HepG2 (cell line): ENCODE data around the gene FOXN3. TPM values are rescaled to one million over a fixed set of nuclear protein-coding genes. Genes with fewer than 3 reads are reported as not detected.

Experiments used
- ATAC-seq: fragments of 200-7000 bp; cut with Tn5 transposase; 3 replicates; pipeline ENCODE4 v1.9.1; 2020; ENCODE audit warnings: mild to moderate bottlenecking, moderate library complexity
- BruUV-seq: library from RNA; stranded (reverse); fragments of 400-500 nt; replicated peaks from 2 replicates; lab custom pipeline; 2021; lab: Mats Ljungman, UMichigan
- CTCF ChIA-PET: fragments of 300-600 bp; formaldehyde crosslinking; extraction: SDS; loops from one replicate; lab custom pipeline; 2021; ENCODE audit warnings: low total read pairs, inconsistent platforms, low intra/inter-chr PET ratio; lab: Yijun Ruan, JAX
- POLR2A ChIA-PET: fragments of 350-600 bp; sonication (Branson Sonifier 250); formaldehyde crosslinking; loops from one replicate; lab custom pipeline; 2020; ENCODE audit warnings: antibody characterized with exemption, inconsistent platforms; lab: Yijun Ruan, JAX
- DNase-seq: peaks from one replicate; pipeline ENCODE4 v3.0.0-alpha.2; 2015; ENCODE audit warnings: low spot score
- FAIRE-seq: peaks from 3 replicates; lab custom pipeline; 2011; peaks lifted over from hg19 to GRCh38; lab: Jason Lieb, UNC
- H2AFZ ChIP-seq: one replicate; pipeline ENCODE4 v1.6.1; 2011; ENCODE audit warnings: low read length, inconsistent platforms
- H3K27ac ChIP-seq: fragments of 300-600 bp; 3 replicates; pipeline ENCODE4 v1.8.0; 2011; ENCODE audit warnings: mixed run types, mild to moderate bottlenecking, mixed read lengths, low read length, inconsistent platforms; ENCODE audit not compliant: insufficient read depth; ENCODE audit errors: extremely low read length
- H3K27me3 ChIP-seq, 2 experiments: fragments of 200-600 bp in 1 of 2; 2 replicates in 1 of 2; 3 replicates in 1 of 2; pipeline versions ENCODE4 v1.6.0 to v1.8.0; 2011; ENCODE audit warnings: low read length in 2 of 2, mild to moderate bottlenecking in 2 of 2, moderate library complexity in 2 of 2, inconsistent platforms in 1 of 2; ENCODE audit not compliant: insufficient read depth in 2 of 2, control insufficient read depth in 1 of 2
- H3K36me3 ChIP-seq, 2 experiments: fragments of 200-600 bp in 1 of 2; replicated peaks in 1 of 2; 2 replicates in 1 of 2; 3 replicates in 1 of 2; pipeline versions ENCODE4 v1.5.1 to v1.8.0; 2011; ENCODE audit warnings: low read length in 2 of 2, inconsistent platforms in 1 of 2; ENCODE audit not compliant: insufficient read depth in 2 of 2, control insufficient read depth in 1 of 2
- H3K4me1 ChIP-seq: 2 replicates; pipeline ENCODE4 v1.5.1; 2012; ENCODE audit warnings: low read length, inconsistent platforms; ENCODE audit not compliant: insufficient read depth
- H3K4me2 ChIP-seq: 2 replicates; pipeline ENCODE4 v1.6.0; 2011; ENCODE audit warnings: low read depth, low read length, inconsistent platforms
- H3K4me3 ChIP-seq, 3 experiments: fragments of 200-600 bp in 1 of 3; sonication (generic), shearing (Covaris generic) in 1 of 3; replicated peaks in 1 of 3; 2 replicates each; pipeline ENCODE4 v1.5.1; 2011 to 2016; ENCODE audit warnings: low read length in 3 of 3, inconsistent platforms in 2 of 3, low read depth in 2 of 3, mild to moderate bottlenecking in 2 of 3, control low read depth in 1 of 3, mixed read lengths in 1 of 3; ENCODE audit not compliant: insufficient read depth in 1 of 3
- H3K79me2 ChIP-seq: one replicate; pipeline ENCODE4 v1.6.1; 2011; ENCODE audit warnings: low read length, inconsistent platforms; ENCODE audit not compliant: insufficient read depth
- H3K9ac ChIP-seq: 2 replicates; pipeline ENCODE4 v1.6.0; 2011; ENCODE audit warnings: mild to moderate bottlenecking, low read depth, low read length, inconsistent platforms; ENCODE audit not compliant: insufficient read depth
- H3K9me3 ChIP-seq: 2 replicates; pipeline ENCODE4 v1.5.1; 2012; ENCODE audit warnings: mild to moderate bottlenecking, low read length
- H4K20me1 ChIP-seq: 2 replicates; pipeline ENCODE4 v1.6.0; 2011; ENCODE audit warnings: inconsistent platforms, mild to moderate bottlenecking, low read length, moderate library complexity; ENCODE audit not compliant: insufficient read depth
- CENPT ChIP-seq: sonication (generic); formaldehyde crosslinking; IDR thresholded peaks from 2 replicates; pipeline ENCODE4 v1.8.0; 2022; ENCODE audit warnings: low read depth, mild to moderate bottlenecking, moderate library complexity, missing genetic modification reagents
- HMGXB4 ChIP-seq, 2 experiments: sonication (generic) in 1 of 2; formaldehyde crosslinking in 1 of 2; IDR thresholded peaks; 2 replicates each; pipeline versions ENCODE4 v1.4.0 to v1.6.1; 2018 to 2020; ENCODE audit warnings: missing genetic modification reagents in 2 of 2, borderline replicate concordance in 1 of 2, low read depth in 1 of 2, mild to moderate bottlenecking in 1 of 2, missing biosample characterization in 1 of 2
- HOMEZ ChIP-seq: IDR thresholded peaks from 2 replicates; pipeline ENCODE4 v1.6.1; 2016; ENCODE audit warnings: low read depth
- KDM5B ChIP-seq: sonication (generic); formaldehyde crosslinking; IDR thresholded peaks from 2 replicates; pipeline ENCODE4 v1.4.0; 2020; ENCODE audit warnings: missing genetic modification reagents, mild to moderate bottlenecking, borderline replicate concordance
- KLF15 ChIP-seq: sonication (generic); formaldehyde crosslinking; IDR thresholded peaks from 2 replicates; pipeline ENCODE4 v1.8.1; 2023; ENCODE audit warnings: borderline replicate concordance, mild to moderate bottlenecking, inconsistent platforms, missing genetic modification reagents, mixed read lengths
- NFKBIZ ChIP-seq: IDR thresholded peaks from 2 replicates; pipeline ENCODE4 v1.6.1; 2018; ENCODE audit warnings: missing genetic modification reagents, missing compliant biosample characterization
- NR2C2 ChIP-seq: sonication (generic); formaldehyde crosslinking; IDR thresholded peaks from 2 replicates; pipeline ENCODE4 v1.4.0; 2020; ENCODE audit warnings: missing genetic modification reagents, mild to moderate bottlenecking, moderate library complexity, borderline replicate concordance
- SIX1 ChIP-seq: sonication (generic); formaldehyde crosslinking; IDR thresholded peaks from 2 replicates; pipeline ENCODE4 v1.4.0; 2020; ENCODE audit warnings: missing genetic modification reagents, borderline replicate concordance
- SNRNP70 ChIP-seq: fragments of 200-400 bp; formaldehyde crosslinking; IDR thresholded peaks from 2 replicates; pipeline ENCODE4 v1.6.1; 2017; ENCODE audit warnings: mild to moderate bottlenecking, low read depth, low read length, moderate library complexity
- TOPORS ChIP-seq: sonication (generic); formaldehyde crosslinking; IDR thresholded peaks from 2 replicates; pipeline ENCODE4 v1.8.0; 2023; ENCODE audit warnings: mild to moderate bottlenecking, missing genetic modification reagents
- ZBTB21 ChIP-seq: sonication (generic); formaldehyde crosslinking; IDR thresholded peaks from 2 replicates; pipeline ENCODE4 v1.4.0; 2020; ENCODE audit warnings: missing genetic modification reagents
- ZEB1 ChIP-seq: IDR thresholded peaks from 2 replicates; pipeline ENCODE4 v1.6.1; 2012; ENCODE audit warnings: mild to moderate bottlenecking, low read depth, inconsistent platforms; ENCODE audit not compliant: insufficient replicate concordance
- ZFP36L1 ChIP-seq: sonication (generic); formaldehyde crosslinking; IDR thresholded peaks from 2 replicates; pipeline ENCODE4 v1.8.0; 2022; ENCODE audit warnings: mild to moderate bottlenecking, missing genetic modification reagents, moderate library complexity
- ZFP91 ChIP-seq: sonication (generic); formaldehyde crosslinking; IDR thresholded peaks from 2 replicates; pipeline ENCODE4 v1.9.0; 2022; ENCODE audit warnings: missing genetic modification reagents, mild to moderate bottlenecking, borderline replicate concordance
- ZNF256 ChIP-seq: sonication (generic); formaldehyde crosslinking; conservative IDR thresholded peaks from 2 replicates; pipeline ENCODE4 v1.4.0; 2020; ENCODE audit warnings: missing genetic modification reagents
- ZNF549 ChIP-seq: sonication (generic); formaldehyde crosslinking; IDR thresholded peaks from 2 replicates; pipeline ENCODE4 v1.5.0; 2020; ENCODE audit warnings: missing genetic modification reagents
- ZNF607 ChIP-seq: sonication (generic); formaldehyde crosslinking; IDR thresholded peaks from 2 replicates; pipeline ENCODE4 v1.5.1; 2020; ENCODE audit warnings: missing genetic modification reagents, mild to moderate bottlenecking, borderline replicate concordance
- WGBS: methylation state at CpG from one replicate; pipeline ENCODE4 v1.1.6; 2017; ENCODE audit warnings: low lambda C conversion rate; 5-methylcytosine and 5-hydroxymethylcytosine counted together
- in situ Hi-C: cut with HindIII; loops from 2 replicates; pipeline ENCODE4 v1.10.0; 2017; ENCODE audit warnings: low pct_unique_long_range_greater_than_20kb; ENCODE audit not compliant: extremely low pct_ligation_motif_present
- intact Hi-C: fragments of 100-400 bp; cut with micrococcal nuclease; formaldehyde crosslinking; loops from one replicate; pipeline ENCODE4 v1.10.0; 2022; ENCODE audit not compliant: unreplicated experiment
- polyA plus RNA-seq, 8 experiments: library from polyadenylated mRNA; depleted of rRNA in 3 of 8; stranded (reverse) in 7 of 8; unstranded in 1 of 8; fragments of >200 nt; fragmentation: Illumina TruSeq in 4 of 8; extraction: Trizol in 4 of 8; gene quantifications; 2 replicates each; pipeline versions ENCODE4 v1.2.1 to v1.2.3, GENCODE V29; 2011 to 2016; ENCODE audit warnings: low read depth in 4 of 8, missing spikeins in 1 of 8, mixed read lengths in 1 of 8; ENCODE audit not compliant: insufficient read depth in 1 of 8
- total RNA-seq, 5 experiments: library from RNA; depleted of rRNA; stranded (reverse); fragments of >200 nt; fragmentation: Illumina TruSeq; extraction: Trizol; gene quantifications; 2 replicates each; pipeline ENCODE4 v1.2.3, GENCODE V29; 2016; ENCODE audit warnings: low read depth in 1 of 5

Gene FOXN3
- total and polyA plus RNA-seq, 2 of the 13 experiments (the other 11 are each of a cell fraction or from before 2014, with no cell fraction given) = 32.4 to 70.2 TPM

GRCh38 chr14:89144066-89144465, 273.0 kb downstream of the FOXN3 start:
- Histone ChIP-seq H3K36me3 (no peaks in the 10 kb centered on the region), H4K20me1 (no peaks in the 10 kb centered on the region), H3K27ac (no peak overlapping the region), H3K4me1 (peaks cover 38% of the 10 kb centered on the region), H3K27me3 (no peaks in the 10 kb centered on the region), H3K9me3 (no peaks in the 10 kb centered on the region), H2AFZ (no peak overlapping the region), H3K4me3 (no peak overlapping the region), H3K79me2 (no peaks in the 10 kb centered on the region), H3K4me2 (no peak overlapping the region), H3K9ac (no peak overlapping the region)
- in situ Hi-C loops (no loop called here), intact Hi-C loops (no loop called here)
- FAIRE-seq = no peak
- DNase-seq = no peak
- ChIA-PET CTCF (no interaction called here), POLR2A (no interaction called here)
- ATAC-seq = 0 out of 3 replicates have a peak, but pooled peaks have one; percentile 8
- WGBS = 76% methylated on average over 3 of the region's 3 CpGs
- BruUV-seq = no TSS peak
- TF ChIP-seq ZNF256 (CRISPR knock-in tag) (no peak), HOMEZ (no peak), ZFP91 (CRISPR knock-in tag) (no peak), TOPORS (no peak), SNRNP70 (no peak), SIX1 (CRISPR knock-in tag) (no peak), ZNF549 (CRISPR knock-in tag) (no peak), ZNF607 (CRISPR knock-in tag) (no peak), KDM5B (CRISPR knock-in tag) (no peak), ZBTB21 (no peak), ZFP36L1 (CRISPR knock-in tag) (no peak), CENPT (CRISPR knock-in tag) (no peak), HMGXB4 (CRISPR knock-in tag; IDR thresholded peaks at IDR 0.05; ENCODE audit: borderline replicate concordance in 1 of 2, low read depth in 1 of 2) (no peak), NR2C2 (no peak), KLF15 (CRISPR knock-in tag) (no peak), NFKBIZ (CRISPR knock-in tag) (no peak), ZEB1 (no peak)
